GM13977 (cell line): ENCODE measurements around the gene SYNDIG1.

Experiments
- DNase-seq: peaks from one replicate; pipeline ENCODE4 v3.0.0; 2012; ENCODE audit warnings: low spot score
- in situ Hi-C: fragments of 300-500 bp; cut with MboI; formaldehyde crosslinking; loops from one replicate; pipeline ENCODE4 v1.12.0; 2022; ENCODE audit warnings: low sequenced_read_pairs, low pct_unique_long_range_greater_than_20kb, mixed read lengths, inconsistent platforms; ENCODE audit not compliant: unreplicated experiment
- TF ChIP-seq, protein P1 (sequence below): IDR thresholded peaks from 2 replicates; pipeline ENCODE4 v1.5.1; 2012; ENCODE audit warnings: mild to moderate bottlenecking, control low read depth; ENCODE audit not compliant: insufficient read depth; ENCODE audit errors: extremely low read depth, missing control alignments

Gene SYNDIG1

DNA sequence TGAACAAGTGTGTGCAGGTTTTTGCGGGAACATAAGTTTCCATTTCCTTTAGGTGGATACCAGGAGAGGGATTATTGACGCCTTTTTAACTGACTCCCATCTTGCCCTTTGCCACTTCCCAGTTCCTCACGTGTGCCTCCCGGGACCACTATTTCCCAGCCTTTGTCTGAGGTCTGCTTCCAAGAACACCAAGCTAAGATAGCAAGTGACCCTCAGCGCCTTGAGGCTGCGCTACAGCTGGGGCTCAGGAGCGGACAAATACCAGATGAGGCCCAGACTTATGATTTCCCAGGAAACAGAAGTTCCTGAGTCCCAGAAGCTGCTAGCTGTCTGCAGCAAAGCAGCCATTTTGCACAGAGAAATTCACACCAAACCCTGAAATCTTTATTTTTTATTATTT lies 216.7 kb downstream of the SYNDIG1 start:
- in situ Hi-C loops = no loop called here
- TF ChIP-seq, protein P1, sequence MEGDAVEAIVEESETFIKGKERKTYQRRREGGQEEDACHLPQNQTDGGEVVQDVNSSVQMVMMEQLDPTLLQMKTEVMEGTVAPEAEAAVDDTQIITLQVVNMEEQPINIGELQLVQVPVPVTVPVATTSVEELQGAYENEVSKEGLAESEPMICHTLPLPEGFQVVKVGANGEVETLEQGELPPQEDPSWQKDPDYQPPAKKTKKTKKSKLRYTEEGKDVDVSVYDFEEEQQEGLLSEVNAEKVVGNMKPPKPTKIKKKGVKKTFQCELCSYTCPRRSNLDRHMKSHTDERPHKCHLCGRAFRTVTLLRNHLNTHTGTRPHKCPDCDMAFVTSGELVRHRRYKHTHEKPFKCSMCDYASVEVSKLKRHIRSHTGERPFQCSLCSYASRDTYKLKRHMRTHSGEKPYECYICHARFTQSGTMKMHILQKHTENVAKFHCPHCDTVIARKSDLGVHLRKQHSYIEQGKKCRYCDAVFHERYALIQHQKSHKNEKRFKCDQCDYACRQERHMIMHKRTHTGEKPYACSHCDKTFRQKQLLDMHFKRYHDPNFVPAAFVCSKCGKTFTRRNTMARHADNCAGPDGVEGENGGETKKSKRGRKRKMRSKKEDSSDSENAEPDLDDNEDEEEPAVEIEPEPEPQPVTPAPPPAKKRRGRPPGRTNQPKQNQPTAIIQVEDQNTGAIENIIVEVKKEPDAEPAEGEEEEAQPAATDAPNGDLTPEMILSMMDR = no peak
- DNase-seq = no peak

DNA sequence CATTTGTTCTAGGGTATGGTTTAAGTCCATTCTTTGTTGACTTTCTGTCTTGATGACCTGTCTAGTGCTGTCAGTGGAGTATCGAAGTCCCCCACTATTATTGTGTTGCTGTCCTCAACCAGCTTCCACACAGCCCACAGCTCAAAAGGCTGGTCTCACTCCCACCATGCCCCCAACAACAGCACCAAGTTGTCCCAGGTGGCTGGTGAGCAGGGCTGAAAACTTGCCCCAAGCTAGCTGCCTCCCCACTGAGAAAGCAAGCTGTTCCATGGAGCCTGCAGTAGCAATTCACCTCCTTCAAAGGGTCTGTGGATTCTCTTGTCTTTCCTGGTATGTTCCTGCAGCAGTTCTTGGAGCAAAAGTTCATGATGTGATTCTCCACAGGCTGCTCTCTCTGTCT lies 221.0 kb downstream of the SYNDIG1 start:
- DNase-seq = no peak
- TF ChIP-seq, protein P1 = no peak
- in situ Hi-C loops = no loop called here

DNA sequence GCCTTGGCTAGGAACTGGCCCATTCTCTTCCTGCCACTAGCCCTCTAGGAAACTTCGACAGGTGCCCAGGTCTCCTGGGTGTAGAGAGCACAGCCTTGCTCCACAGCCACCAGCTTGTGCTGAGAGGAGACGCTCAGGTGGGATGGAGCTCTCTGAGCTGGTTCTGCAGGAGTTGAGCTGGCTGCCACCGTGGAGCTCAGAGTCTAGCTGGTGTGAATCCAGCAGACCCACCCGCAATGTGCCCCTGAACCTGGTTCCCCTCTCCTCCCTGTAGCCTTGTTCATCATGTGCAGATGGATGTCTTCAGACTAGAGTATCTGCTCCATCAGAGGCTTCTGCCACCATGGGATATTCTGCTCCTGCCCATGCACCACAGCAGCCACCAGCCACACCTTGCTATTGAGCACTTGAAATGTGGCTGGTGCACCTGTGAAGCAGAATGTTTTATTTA lies 222.5 kb downstream of the SYNDIG1 start:
- no peak for DNase-seq
- TF ChIP-seq, protein P1 = no peak
- in situ Hi-C loops = no loop called here

DNA sequence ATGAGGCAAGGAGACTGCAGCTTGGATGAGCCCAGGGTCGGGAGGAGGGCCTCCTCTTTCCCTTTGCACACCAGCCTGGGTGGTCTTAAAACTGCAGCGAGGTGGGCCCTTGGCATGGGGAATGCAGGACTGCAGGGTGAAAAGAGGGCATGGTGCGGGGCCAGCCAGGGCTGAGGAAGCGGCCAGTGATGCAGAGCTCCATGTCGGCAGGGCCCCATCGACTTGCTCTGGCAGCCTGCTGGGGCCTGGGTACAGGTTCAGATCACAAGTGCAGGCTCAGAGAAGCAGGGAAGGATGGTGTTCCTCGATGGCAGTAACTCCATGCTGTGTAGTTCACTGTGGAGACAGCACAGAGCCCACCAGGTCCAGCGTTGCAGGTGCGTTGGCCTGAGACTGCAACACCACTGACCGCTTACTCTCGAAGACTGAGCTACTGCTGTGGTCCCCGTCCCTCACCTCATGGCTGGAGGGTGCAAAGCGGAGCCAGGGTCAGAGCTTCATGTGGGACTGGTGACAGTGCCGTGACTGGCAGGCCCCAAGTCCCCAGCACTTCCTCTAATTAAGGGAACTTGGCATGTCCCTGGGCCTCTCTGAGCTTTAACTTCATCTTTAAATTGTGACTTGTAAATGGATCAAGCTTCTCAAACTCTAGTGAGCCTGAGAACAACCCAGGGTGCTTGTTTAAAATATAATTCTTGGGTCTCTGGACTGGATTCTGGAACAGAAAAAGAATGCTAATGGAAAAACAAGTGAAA lies 223.2 kb downstream of the SYNDIG1 start:
- DNase-seq = no peak
- in situ Hi-C loops = no loop called here
- TF ChIP-seq, protein P1 = no peak

DNA sequence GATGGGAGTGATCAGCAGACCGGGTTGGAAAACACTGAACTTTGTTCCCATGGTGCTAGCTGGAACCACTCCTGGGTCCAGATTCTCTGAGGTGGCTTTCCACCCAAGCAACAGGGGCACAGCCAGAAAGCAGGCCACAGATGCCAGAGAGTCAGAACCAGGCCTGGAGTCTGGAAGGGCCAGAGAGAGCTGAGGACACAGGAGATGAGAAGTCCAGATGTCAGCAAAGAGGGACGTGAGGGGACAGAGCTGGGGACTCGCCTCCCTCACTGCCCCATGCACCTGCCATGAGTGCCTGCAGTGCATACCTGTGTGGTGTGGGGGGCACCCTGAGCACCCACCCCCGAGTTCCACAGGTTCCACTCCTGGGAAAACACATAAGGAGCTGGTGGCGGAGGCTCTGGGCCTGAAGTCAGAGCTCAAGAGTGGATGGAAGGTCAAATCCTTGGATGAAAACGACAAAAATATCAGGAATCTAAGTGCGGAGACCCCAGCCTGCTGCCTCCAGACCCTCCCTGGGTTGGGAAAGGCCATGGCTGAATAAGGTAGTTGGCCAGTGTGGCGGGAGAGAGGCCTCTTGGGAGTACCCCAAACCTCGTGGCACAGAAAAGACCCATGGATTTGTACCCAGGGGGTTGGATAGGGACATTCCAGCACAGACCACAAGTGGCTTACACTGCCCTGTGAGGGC lies 224.2 kb downstream of the SYNDIG1 start:
- TF ChIP-seq, protein P1 = no peak
- no peak for DNase-seq
- in situ Hi-C loops = no loop called here

DNA sequence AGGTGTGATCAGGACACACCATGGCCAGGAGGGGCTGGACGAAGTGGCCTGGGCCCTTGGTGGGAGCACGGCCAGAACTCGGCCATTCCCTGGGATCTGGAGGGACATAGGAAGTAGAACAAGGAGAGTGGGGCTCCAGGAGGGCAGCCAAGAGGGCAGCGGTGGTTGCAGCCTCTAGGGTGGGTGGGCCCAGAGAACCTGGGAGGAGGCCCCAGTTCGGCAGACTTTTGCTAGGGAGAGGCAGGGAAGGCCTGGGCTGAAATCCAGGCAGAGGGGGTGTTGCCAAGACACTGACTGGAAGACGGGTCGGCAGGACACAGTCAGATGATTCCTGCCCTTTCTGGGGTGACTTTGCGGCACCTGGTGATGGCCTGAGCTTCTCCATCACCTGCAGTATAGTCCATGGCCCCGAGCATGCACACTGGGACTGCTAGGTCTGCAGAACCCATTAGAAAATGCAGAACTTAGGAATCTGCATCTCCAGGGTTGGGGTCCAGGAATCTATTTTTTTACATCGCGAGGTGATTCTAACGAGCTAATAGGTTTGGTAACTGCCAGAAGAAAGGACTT lies 224.8 kb downstream of the SYNDIG1 start:
- TF ChIP-seq, protein P1 = no peak
- DNase-seq = no peak
- in situ Hi-C loops = no loop called here
